B cell (primary cell): ENCODE data around the gene ANKMY2. TPM values are rescaled to one million over a fixed set of nuclear protein-coding genes. Genes with fewer than 3 reads are reported as not detected.

ENCODE experiments used
- ATAC-seq: fragments of 200-7000 bp; cut with Tn5 transposase; one replicate; pipeline ENCODE4 v1.10.0; 2021; ENCODE audit warnings: low read depth, mild to moderate bottlenecking, moderate number of reproducible peaks, moderate library complexity
- CTCF ChIA-PET: fragments of 350-600 bp; sonication (Branson Sonifier 250); formaldehyde crosslinking; loops from one replicate; lab custom pipeline; 2021; ENCODE audit warnings: antibody characterized with exemption, inconsistent platforms; lab: Charles Lee
- POLR2A ChIA-PET: fragments of 350-600 bp; sonication (Branson Sonifier 250); formaldehyde crosslinking; loops from one replicate; lab custom pipeline; 2021; ENCODE audit warnings: antibody characterized with exemption; lab: Charles Lee
- DNase-seq: peaks from one replicate; pipeline ENCODE4 v3.0.0; 2013
- H2AFZ ChIP-seq: 2 replicates; pipeline ENCODE4 v1.6.1; 2012; ENCODE audit warnings: mild to moderate bottlenecking, low read depth, low read length; ENCODE audit not compliant: insufficient read depth, poor library complexity, severe bottlenecking
- H3K27ac ChIP-seq, 2 donors: 1 replicate in 1 of 2; 2 replicates in 1 of 2; pipeline ENCODE4 v1.5.1; 2012 to 2013; ENCODE audit warnings: low read length in 2 of 2, mild to moderate bottlenecking in 2 of 2, moderate library complexity in 1 of 2
- H3K27me3 ChIP-seq, 4 experiments: fragments of 200-600 bp in 1 of 4; sonication (generic) in 1 of 4; replicated peaks in 1 of 4; 1 replicate in 2 of 4; 2 replicates in 2 of 4; pipeline versions ENCODE4 v1.6.1 to v1.7.0; 2013 to 2016; ENCODE audit warnings: low read length in 3 of 4, mild to moderate bottlenecking in 2 of 4, mixed read lengths in 1 of 4, moderate library complexity in 1 of 4; ENCODE audit not compliant: insufficient read depth in 4 of 4, control insufficient read depth in 3 of 4; ENCODE audit errors: control extremely low read depth in 1 of 4
- H3K36me3 ChIP-seq, 2 experiments: replicated peaks in 1 of 2; 1 replicate in 1 of 2; 2 replicates in 1 of 2; pipeline versions ENCODE4 v1.6.1 to v1.7.1; 2013; ENCODE audit warnings: low read length in 1 of 2; ENCODE audit not compliant: insufficient read depth in 2 of 2, control insufficient read depth in 1 of 2; ENCODE audit errors: control extremely low read depth in 1 of 2, extremely low read depth in 1 of 2
- H3K4me1 ChIP-seq, 2 donors: fragments of 200-600 bp in 1 of 2; sonication (generic) in 1 of 2; 1 replicate in 1 of 2; 2 replicates in 1 of 2; pipeline versions ENCODE4 v1.5.1 to v1.6.1; 2013 to 2017; ENCODE audit warnings: low read length in 2 of 2; ENCODE audit not compliant: control insufficient read depth in 2 of 2, insufficient read depth in 2 of 2
- H3K4me2 ChIP-seq: replicated peaks from 2 replicates; pipeline ENCODE3; 2012; ENCODE audit warnings: mild to moderate bottlenecking, low read depth, low read length; ENCODE audit not compliant: poor library complexity, severe bottlenecking
- H3K4me3 ChIP-seq, 5 experiments: fragments of 200-600 bp in 1 of 5; sonication (generic) in 1 of 5; 1 replicate in 3 of 5; 2 replicates in 2 of 5; pipeline versions ENCODE4 v1.5.1 to v1.7.0; 2011 to 2016; ENCODE audit warnings: low read length in 4 of 5, mild to moderate bottlenecking in 4 of 5, low read depth in 2 of 5, control low read depth in 1 of 5, moderate library complexity in 1 of 5; ENCODE audit not compliant: insufficient read depth in 1 of 5; ENCODE audit errors: control extremely low read depth in 1 of 5, extremely low read depth in 1 of 5
- H3K79me2 ChIP-seq: fragments of 200-600 bp; sonication (generic); one replicate; pipeline ENCODE4 v1.6.0; 2016; ENCODE audit warnings: low read length; ENCODE audit not compliant: control insufficient read depth, insufficient read depth
- H3K9ac ChIP-seq: fragments of 200-600 bp; sonication (generic); 2 replicates; pipeline ENCODE4 v1.6.1; 2017; ENCODE audit warnings: mild to moderate bottlenecking, low read length, moderate library complexity
- H3K9me3 ChIP-seq, 3 donors: one replicate each; pipeline versions ENCODE4 v1.6.1 to v1.7.1; 2013; ENCODE audit warnings: low read length in 2 of 3; ENCODE audit not compliant: control insufficient read depth in 2 of 3, insufficient read depth in 1 of 3; ENCODE audit errors: control extremely low read depth in 1 of 3
- H4K20me1 ChIP-seq: 2 replicates; pipeline ENCODE4 v1.6.0; 2012; ENCODE audit warnings: mild to moderate bottlenecking, low read length; ENCODE audit not compliant: insufficient read depth, control insufficient read depth, poor library complexity, severe bottlenecking
- H3K27ac Mint-ChIP-seq: one replicate; pipeline ENCODE4 v1.8.0; 2021; ENCODE audit warnings: mixed read lengths
- H3K27me3 Mint-ChIP-seq: one replicate; pipeline ENCODE4 v1.8.0; 2021; ENCODE audit warnings: mixed read lengths
- H3K4me1 Mint-ChIP-seq: one replicate; pipeline ENCODE4 v1.8.0; 2021; ENCODE audit warnings: mixed read lengths
- H3K4me3 Mint-ChIP-seq: one replicate; pipeline ENCODE4 v1.8.0; 2021; ENCODE audit warnings: mixed read lengths
- H3K9me3 Mint-ChIP-seq: one replicate; pipeline ENCODE4 v1.8.0; 2022; ENCODE audit warnings: mixed read lengths; ENCODE audit not compliant: insufficient read depth
- CTCF ChIP-seq: fragments of 200-600 bp; IDR thresholded peaks from one replicate; pipeline ENCODE4 v1.8.0; 2022; ENCODE audit warnings: antibody characterized with exemption, mild to moderate bottlenecking
- EZH2 ChIP-seq: IDR thresholded peaks from 2 replicates; pipeline ENCODE4 v1.6.1; 2012; ENCODE audit warnings: borderline replicate concordance, low read depth, mild to moderate bottlenecking, moderate library complexity, low read length; ENCODE audit not compliant: insufficient read depth, poor library complexity, severe bottlenecking
- WGBS: methylation state at CpG from one replicate; pipeline ENCODE4 v1.1.5; 2013; ENCODE audit warnings: missing lambda C conversion rate; ENCODE audit not compliant: insufficient coverage; 5-methylcytosine and 5-hydroxymethylcytosine counted together
- intact Hi-C: fragments of 100-400 bp; cut with micrococcal nuclease; formaldehyde crosslinking; loops from one replicate; pipeline ENCODE4 v1.10.0; 2022
- polyA plus RNA-seq: library from polyadenylated mRNA; depleted of rRNA; stranded (reverse); fragments of >200 nt; gene quantifications from 2 replicates; pipeline ENCODE4 v1.2.3, GENCODE V29; 2012
- total RNA-seq, 2 donors: library from RNA; stranded (reverse); fragments of 120-200 nt in 1 of 2; gene quantifications; 1 replicate in 1 of 2; 2 replicates in 1 of 2; pipeline versions ENCODE4 v1.2.3 to v1.2.4, GENCODE V29; 2013 to 2022

Gene ANKMY2
- total and polyA plus RNA-seq, 2 donors (not counting 1 experiment from before 2014, with no cell fraction given): 7.6 to 17.8 TPM

- no peak overlapping the region for H3K4me3 Mint-ChIP-seq
- H4K20me1 ChIP-seq: peaks cover 43% of the 10 kb centered on the region
These were observed 4.7 kb upstream of the ANKMY2 start for GRCh38 chr7:16650266-16650665.

GRCh38 chr7:16649196-16649595 lies 3.6 kb upstream of the ANKMY2 start:
- Mint-ChIP-seq H3K27ac (no peak overlapping the region), H3K4me1 (peaks cover 55% of the 10 kb centered on the region), H3K27me3 (no peaks in the 10 kb centered on the region), H3K4me3 (no peak overlapping the region), H3K9me3 (no peaks in the 10 kb centered on the region)
- Histone ChIP-seq H3K9me3 (no peaks in the 10 kb centered on the region), H3K4me3 (no peak overlapping the region), H4K20me1 (peaks cover 43% of the 10 kb centered on the region), H3K79me2 (peaks cover 94% of the 10 kb centered on the region), H3K9ac (no peak overlapping the region), H3K27me3 (no peaks in the 10 kb centered on the region), H3K4me2 (no peak overlapping the region), H3K4me1 (peaks cover 19 to 23% of the 10 kb centered on the region in 2 donors), H2AFZ (no peak overlapping the region), H3K36me3 (no peaks in the 10 kb centered on the region), H3K27ac (no peak overlapping the region)
- 100% methylated on average over 1 of the region's 1 CpG for WGBS
- intact Hi-C loops: loop anchor here (5.0 to 10.0 kb wide), 2 partner anchors 33 to 1696 kb away; no protein-coding TSS in a partner anchor
- ATAC-seq (no peak), DNase-seq (no peak)
- TF ChIP-seq EZH2 (no peak), CTCF (no peak)
- ChIA-PET CTCF (no interaction called here), POLR2A (no interaction called here)

More at GRCh38 chr7:16650266-16650665, 4.7 kb upstream of the ANKMY2 start:
- peaks cover 51% of the 10 kb centered on the region for H3K4me1 Mint-ChIP-seq
- H3K4me2 ChIP-seq: no peak overlapping the region
- H3K27ac ChIP-seq: no peak overlapping the region
- peaks cover 95% of the 10 kb centered on the region for H3K79me2 ChIP-seq
- H3K4me3 ChIP-seq: no peak overlapping the region
- no peaks in the 10 kb centered on the region for H3K27me3 ChIP-seq
- H3K27ac Mint-ChIP-seq: no peak overlapping the region
- intact Hi-C loops: no loop called here
- no peak overlapping the region for H2AFZ ChIP-seq
- ChIA-PET POLR2A (no interaction called here), CTCF (no interaction called here)
- 80% methylated on average over 1 of the region's 2 CpGs for WGBS
- H3K9me3 Mint-ChIP-seq: no peaks in the 10 kb centered on the region
- ATAC-seq (no peak), DNase-seq (no peak)
- no peak overlapping the region for H3K9ac ChIP-seq
- peaks cover 13 to 20% of the 10 kb centered on the region in 2 donors for H3K4me1 ChIP-seq
- TF ChIP-seq EZH2 (no peak), CTCF (no peak)
- H3K9me3 ChIP-seq: no peaks in the 10 kb centered on the region
- H3K27me3 Mint-ChIP-seq: no peaks in the 10 kb centered on the region
- no peaks in the 10 kb centered on the region for H3K36me3 ChIP-seq
